GM12878 (cell line): ENCODE measurements around the gene LGALS1. TPM values are rescaled to one million over a fixed set of nuclear protein-coding genes. Genes with fewer than 3 reads are reported as not detected.

Experiments
- ATAC-seq: fragments of 200-7000 bp; cut with Tn5 transposase; 3 replicates; pipeline ENCODE4 v1.9.1; 2020; ENCODE audit warnings: mild to moderate bottlenecking, moderate library complexity
- BruUV-seq: library from RNA; stranded (reverse); fragments of 400-500 nt; replicated peaks from 2 replicates; lab custom pipeline; 2021; lab: Mats Ljungman, UMichigan
- CTCF ChIA-PET: fragments of 300-600 bp; sonication (Branson Sonifier 250); formaldehyde crosslinking; extraction: SDS; loops from one replicate; lab custom pipeline; 2021; ENCODE audit warnings: inconsistent platforms; lab: Yijun Ruan, JAX
- POLR2A ChIA-PET: fragments of 350-600 bp; formaldehyde crosslinking; extraction: SDS; loops from one replicate; lab custom pipeline; 2021; ENCODE audit warnings: inconsistent platforms; lab: Charles Lee
- RAD21 ChIA-PET: fragments of 300-600 bp; sonication (Branson Sonifier 250); formaldehyde crosslinking; loops from one replicate; lab custom pipeline; 2023; ENCODE audit warnings: antibody characterized with exemption; ENCODE audit not compliant: unreplicated experiment; lab: Charles Lee
- SMC1A ChIA-PET: fragments of 300-600 bp; sonication (Branson Sonifier 250); formaldehyde crosslinking; loops from one replicate; lab custom pipeline; 2023; ENCODE audit not compliant: unreplicated experiment, uncharacterized antibody; lab: Charles Lee
- DNase-seq: peaks from one replicate; pipeline ENCODE4 v3.0.0-alpha.2; 2011; ENCODE audit warnings: low read depth, low spot score
- FAIRE-seq: peaks from 3 replicates; lab custom pipeline; 2011; peaks lifted over from hg19 to GRCh38; lab: Jason Lieb, UNC
- H2AFZ ChIP-seq: 2 replicates; pipeline ENCODE4 v1.6.0; 2011; ENCODE audit warnings: low read depth, low read length, control low read depth; ENCODE audit not compliant: control insufficient read depth
- H3K27ac ChIP-seq: 2 replicates; pipeline ENCODE4 v1.5.1; 2011; ENCODE audit warnings: control low read depth; ENCODE audit not compliant: control insufficient read depth, insufficient read depth
- H3K27me3 ChIP-seq, 2 experiments: replicated peaks in 1 of 2; 2 replicates each; pipeline versions ENCODE4 v1.6.0 to v1.6.1; 2011; ENCODE audit warnings: low read length in 1 of 2; ENCODE audit not compliant: control insufficient read depth in 2 of 2, insufficient read depth in 2 of 2
- H3K36me3 ChIP-seq, 2 experiments: 2 replicates each; pipeline ENCODE4 v1.5.1; 2011; ENCODE audit warnings: low read length in 1 of 2; ENCODE audit not compliant: control insufficient read depth in 2 of 2, insufficient read depth in 2 of 2
- H3K4me1 ChIP-seq: 2 replicates; pipeline ENCODE4 v1.6.1; 2011; ENCODE audit warnings: mild to moderate bottlenecking, low read length, moderate library complexity, mixed read lengths; ENCODE audit not compliant: control insufficient read depth, insufficient read depth
- H3K4me2 ChIP-seq: 2 replicates; pipeline ENCODE4 v1.6.0; 2011; ENCODE audit warnings: control low read depth; ENCODE audit not compliant: control insufficient read depth, insufficient read depth
- H3K4me3 ChIP-seq: fragments of 200-600 bp; sonication (generic); 2 replicates; pipeline ENCODE4 v1.5.1; 2016
- H3K79me2 ChIP-seq: 2 replicates; pipeline ENCODE4 v1.6.0; 2011; ENCODE audit warnings: low read length; ENCODE audit not compliant: control insufficient read depth, insufficient read depth
- H3K9ac ChIP-seq: 2 replicates; pipeline ENCODE4 v1.8.0; 2011; ENCODE audit warnings: low read length, control low read depth, mixed read lengths; ENCODE audit not compliant: control insufficient read depth, insufficient read depth
- H3K9me3 ChIP-seq: replicated peaks from 3 replicates; pipeline ENCODE4 v1.5.1; 2011; ENCODE audit warnings: mild to moderate bottlenecking, low read length; ENCODE audit not compliant: control insufficient read depth, insufficient read depth
- H4K20me1 ChIP-seq: 2 replicates; pipeline ENCODE4 v1.6.0; 2011; ENCODE audit not compliant: control insufficient read depth, insufficient read depth
- CBX5 ChIP-seq: sonication (generic); IDR thresholded peaks from 2 replicates; pipeline ENCODE4 v1.6.1; 2016; ENCODE audit warnings: low read depth, moderate library complexity, mild to moderate bottlenecking, inconsistent platforms
- CHD4 ChIP-seq: fragments of 200-600 bp; sonication (generic); IDR thresholded peaks from 2 replicates; pipeline ENCODE4 v1.6.1; 2016; ENCODE audit warnings: mild to moderate bottlenecking
- HCFC1 ChIP-seq: fragments of 150-350 bp; IDR thresholded peaks from 2 replicates; pipeline ENCODE4 v1.6.1; 2014; ENCODE audit warnings: low read length
- MEF2B ChIP-seq: fragments of 450-650 bp; IDR thresholded peaks from 2 replicates; pipeline ENCODE4 v1.6.1; 2018; ENCODE audit warnings: mild to moderate bottlenecking, moderate library complexity; ENCODE audit not compliant: partially characterized antibody, poor library complexity, severe bottlenecking
- NFYB ChIP-seq: IDR thresholded peaks from 2 replicates; pipeline ENCODE4 v1.6.1; 2011; ENCODE audit warnings: low read depth, mild to moderate bottlenecking, low read length, improper control_type of control experiment, moderate library complexity; ENCODE audit not compliant: insufficient read depth
- NR2C1 ChIP-seq: fragments of 450-650 bp; IDR thresholded peaks from 2 replicates; pipeline ENCODE4 v1.6.1; 2017; ENCODE audit warnings: antibody characterized with exemption, mild to moderate bottlenecking, moderate library complexity
- NR2F1 ChIP-seq: fragments of 450-650 bp; conservative IDR thresholded peaks from 2 replicates; pipeline ENCODE4 v1.6.1; 2017; ENCODE audit warnings: mild to moderate bottlenecking
- SREBF2 ChIP-seq: IDR thresholded peaks from 2 replicates; pipeline ENCODE4 v1.6.1; 2012; ENCODE audit warnings: mild to moderate bottlenecking, low read length
- TARDBP ChIP-seq: IDR thresholded peaks from 2 replicates; pipeline ENCODE4 v1.6.1; 2016; ENCODE audit warnings: borderline replicate concordance
- TCF3 ChIP-seq: IDR thresholded peaks from 2 replicates; pipeline ENCODE4 v1.6.1; 2012; ENCODE audit warnings: low read depth, mild to moderate bottlenecking, low read length, borderline replicate concordance; ENCODE audit not compliant: insufficient read depth
- WGBS: methylation state at CpG from one replicate; pipeline ENCODE4 v1.1.6; 2016; ENCODE audit warnings: low lambda C conversion rate; ENCODE audit not compliant: insufficient replicate concordance, insufficient coverage; ENCODE audit errors: missing lambda C conversion rate; 5-methylcytosine and 5-hydroxymethylcytosine counted together
- in situ Hi-C: fragments of 300-500 bp; cut with MboI; formaldehyde crosslinking; loops from 9 replicates; pipeline ENCODE4 v1.14.3; 2018; ENCODE audit warnings: mixed read lengths
- intact Hi-C: fragments of 100-400 bp; cut with micrococcal nuclease; formaldehyde crosslinking; loops from one replicate; pipeline ENCODE4 v1.14.2; 2022; ENCODE audit not compliant: unreplicated experiment
- polyA plus RNA-seq, 11 experiments: library from polyadenylated mRNA; depleted of rRNA in 4 of 11; unstranded in 6 of 11; stranded (reverse) in 5 of 11; fragments of >200 nt; fragmentation: Nextera tagmentation in 4 of 11; fragmentation: Illumina TruSeq in 1 of 11; extraction: Ambion mirVana in 4 of 11; extraction: Trizol in 1 of 11; gene quantifications; 1 replicate in 1 of 11; 2 replicates in 10 of 11; pipeline versions ENCODE4 v1.2.1 to v1.2.3, GENCODE V29; 2011 to 2016; ENCODE audit warnings: inconsistent platforms in 2 of 11, missing spikeins in 2 of 11, low read depth in 1 of 11
- total RNA-seq, 4 experiments: library from RNA; depleted of rRNA in 3 of 4; stranded (reverse); fragments of >200 nt in 3 of 4; fragmentation: Illumina TruSeq in 1 of 4; extraction: Trizol in 1 of 4; gene quantifications; 2 replicates each; pipeline versions ENCODE4 v1.2.1 to v1.2.3, GENCODE V29; 2013 to 2021
- TF ChIP-seq, protein P1 (sequence below): fragments of 450-650 bp; IDR thresholded peaks from 2 replicates; pipeline ENCODE4 v1.6.1; 2016; ENCODE audit warnings: mild to moderate bottlenecking

The LGALS1 gene
- total and polyA plus RNA-seq, 10 of the 15 experiments (the other 5 are each of a cell fraction or from before 2014, with no cell fraction given) = 312 to 1,889 (median 706) TPM

DNA sequence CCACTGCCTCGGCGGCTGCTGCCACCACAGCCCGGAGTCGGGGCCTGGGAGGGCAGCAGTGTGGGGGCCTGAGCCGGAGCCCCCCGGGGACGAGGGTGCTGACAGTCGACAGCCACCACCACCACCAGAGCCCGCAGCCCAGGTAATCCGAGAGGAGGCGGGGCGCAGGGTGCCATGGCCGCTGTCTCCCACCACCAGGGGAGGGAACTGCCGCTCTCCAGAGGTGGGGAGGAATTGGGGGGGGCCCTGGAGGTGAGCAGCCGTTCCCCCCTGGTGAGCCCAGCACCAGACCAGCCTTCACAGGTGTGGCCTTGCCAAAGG, 34.0 kb downstream of the LGALS1 start (continued):
- TF ChIP-seq TCF3 (no peak), NFYB (no peak)

DNA sequence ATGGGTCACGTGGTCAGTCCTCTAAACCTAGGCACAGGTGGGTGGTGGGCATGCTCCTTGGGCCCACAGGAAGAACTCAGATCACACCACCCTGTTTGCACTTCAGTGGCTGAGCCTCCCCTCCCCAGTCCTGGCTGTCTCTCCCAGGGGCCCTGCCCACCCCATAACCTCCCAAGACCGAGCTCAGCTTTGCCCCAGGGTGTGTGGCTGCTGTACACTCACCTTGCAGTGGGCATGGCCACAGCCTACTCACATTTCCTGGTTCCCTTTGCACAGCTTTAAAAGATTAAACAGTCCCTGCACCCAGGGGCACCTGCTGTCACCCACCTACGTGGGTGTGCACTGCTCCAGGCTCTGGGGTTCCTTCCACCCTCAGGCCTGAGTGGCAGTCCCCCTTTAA, 35.2 kb downstream of the LGALS1 start:
- Histone ChIP-seq H3K4me1 (no peaks in the 10 kb centered on the region), H3K27ac (no peak overlapping the region), H3K36me3 (no peaks in the 10 kb centered on the region), H3K27me3 (no peaks in the 10 kb centered on the region), H3K79me2 (no peaks in the 10 kb centered on the region), H3K4me2 (no peak overlapping the region), H4K20me1 (no peaks in the 10 kb centered on the region), H3K9me3 (no peaks in the 10 kb centered on the region), H3K9ac (no peak overlapping the region), H2AFZ (no peak overlapping the region), H3K4me3 (no peak overlapping the region)
- TF ChIP-seq MEF2B (no peak), HCFC1 (no peak), TARDBP (no peak), NR2C1 (no peak), NR2F1 (no peak), CHD4 (no peak), CBX5 (no peak), SREBF2 (no peak)
- TF ChIP-seq, protein P1, sequence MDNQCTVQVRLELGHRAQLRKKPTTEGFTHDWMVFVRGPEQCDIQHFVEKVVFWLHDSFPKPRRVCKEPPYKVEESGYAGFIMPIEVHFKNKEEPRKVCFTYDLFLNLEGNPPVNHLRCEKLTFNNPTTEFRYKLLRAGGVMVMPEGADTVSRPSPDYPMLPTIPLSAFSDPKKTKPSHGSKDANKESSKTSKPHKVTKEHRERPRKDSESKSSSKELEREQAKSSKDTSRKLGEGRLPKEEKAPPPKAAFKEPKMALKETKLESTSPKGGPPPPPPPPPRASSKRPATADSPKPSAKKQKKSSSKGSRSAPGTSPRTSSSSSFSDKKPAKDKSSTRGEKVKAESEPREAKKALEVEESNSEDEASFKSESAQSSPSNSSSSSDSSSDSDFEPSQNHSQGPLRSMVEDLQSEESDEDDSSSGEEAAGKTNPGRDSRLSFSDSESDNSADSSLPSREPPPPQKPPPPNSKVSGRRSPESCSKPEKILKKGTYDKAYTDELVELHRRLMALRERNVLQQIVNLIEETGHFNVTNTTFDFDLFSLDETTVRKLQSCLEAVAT = no peak
- ChIA-PET CTCF (no interaction called here), RAD21 (no interaction called here), SMC1A (no interaction called here), POLR2A (no interaction called here)
- no peak for FAIRE-seq
- 36% methylated on average over 3 of the region's 3 CpGs for WGBS
- BruUV-seq = no TSS peak
- in situ Hi-C loops = no loop called here
- no peak for ATAC-seq
- intact Hi-C loops = no loop called here
- DNase-seq = no peak
